A673 (cell line): ENCODE data around the gene IFITM2.

ENCODE experiments used
- EZH2 ChIP-seq: fragments of 200-600 bp; sonication (generic); IDR thresholded peaks from 2 replicates; pipeline ENCODE4 v1.6.1; 2017; ENCODE audit warnings: borderline replicate concordance, low read depth, mild to moderate bottlenecking, mixed read lengths, antibody characterized with exemption, low read length; ENCODE audit not compliant: poor library complexity, severe bottlenecking
- TF ChIP-seq, protein P1 (sequence below): fragments of 300-800, 200-600 bp; sonication (generic); conservative IDR thresholded peaks from 2 replicates; pipeline ENCODE4 v1.5.1; 2017; ENCODE audit warnings: low read depth, mild to moderate bottlenecking, antibody characterized with exemption, low read length, moderate library complexity, mixed read lengths

DNA sequence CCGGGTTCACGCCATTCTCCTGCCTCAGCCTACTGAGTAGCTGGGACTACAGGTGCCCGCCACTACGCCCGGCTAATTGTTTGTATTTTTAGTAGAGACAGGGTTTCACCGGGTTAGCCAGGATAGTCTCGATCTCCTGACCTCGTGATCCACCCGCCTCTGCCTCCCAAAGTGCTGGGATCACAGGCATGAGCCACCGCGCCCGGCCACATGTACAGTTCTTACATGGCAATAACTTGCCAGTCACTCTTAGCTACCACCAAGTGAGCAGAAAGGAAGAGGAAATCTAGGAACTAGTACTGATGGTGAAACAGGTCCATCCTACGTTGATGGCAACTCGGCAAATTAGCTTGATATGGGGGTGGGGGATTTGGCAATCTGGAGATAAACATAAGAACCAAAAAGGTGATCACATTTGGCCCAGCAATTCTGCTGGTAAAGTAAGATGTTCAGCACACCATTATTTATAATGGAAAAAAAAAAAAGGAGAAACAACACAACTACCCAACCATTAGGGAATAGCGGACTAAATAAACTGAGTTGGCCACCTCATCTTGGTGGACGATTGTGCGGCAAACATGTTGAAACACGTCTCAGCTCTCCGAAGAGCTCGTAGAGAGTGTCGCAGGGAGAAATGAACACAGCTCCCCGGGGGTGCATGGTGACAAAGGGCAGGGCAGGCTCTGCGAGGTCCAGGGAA, 24.1 kb upstream of the IFITM2 start:
- TF ChIP-seq, protein P1, sequence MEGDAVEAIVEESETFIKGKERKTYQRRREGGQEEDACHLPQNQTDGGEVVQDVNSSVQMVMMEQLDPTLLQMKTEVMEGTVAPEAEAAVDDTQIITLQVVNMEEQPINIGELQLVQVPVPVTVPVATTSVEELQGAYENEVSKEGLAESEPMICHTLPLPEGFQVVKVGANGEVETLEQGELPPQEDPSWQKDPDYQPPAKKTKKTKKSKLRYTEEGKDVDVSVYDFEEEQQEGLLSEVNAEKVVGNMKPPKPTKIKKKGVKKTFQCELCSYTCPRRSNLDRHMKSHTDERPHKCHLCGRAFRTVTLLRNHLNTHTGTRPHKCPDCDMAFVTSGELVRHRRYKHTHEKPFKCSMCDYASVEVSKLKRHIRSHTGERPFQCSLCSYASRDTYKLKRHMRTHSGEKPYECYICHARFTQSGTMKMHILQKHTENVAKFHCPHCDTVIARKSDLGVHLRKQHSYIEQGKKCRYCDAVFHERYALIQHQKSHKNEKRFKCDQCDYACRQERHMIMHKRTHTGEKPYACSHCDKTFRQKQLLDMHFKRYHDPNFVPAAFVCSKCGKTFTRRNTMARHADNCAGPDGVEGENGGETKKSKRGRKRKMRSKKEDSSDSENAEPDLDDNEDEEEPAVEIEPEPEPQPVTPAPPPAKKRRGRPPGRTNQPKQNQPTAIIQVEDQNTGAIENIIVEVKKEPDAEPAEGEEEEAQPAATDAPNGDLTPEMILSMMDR: no peak
- TF ChIP-seq EZH2: no peak
